ENCODE data around the gene KCTD17. TPM values are rescaled to one million over a fixed set of nuclear protein-coding genes. Genes with fewer than 3 reads are reported as not detected.

KCTD17 gene
- total and polyA plus RNA-seq, 2 of the 4 experiments (the other 2 are of a cell fraction): 28.3 to 37.3 TPM

- peaks cover 31% of the 10 kb centered on the region for H3K27me3 ChIP-seq (ENCODE audit: control insufficient read depth, insufficient read depth, low read length)
- H3K14ac ChIP-seq (replicated peaks; ENCODE audit: low read depth, low read length): no peak overlapping the region
- no peak overlapping the region for H3K4me2 ChIP-seq (ENCODE audit: low read depth, low read length)
- H4K5ac ChIP-seq (ENCODE audit: low read depth, low read length): no peak overlapping the region
- no peak overlapping the region for H3K56ac ChIP-seq (ENCODE audit: extremely low read depth, insufficient read depth, low read length)
- BruUV-seq (replicated peaks): no TSS peak
- ATAC-seq (ENCODE audit: low read depth) (no peak), DNase-seq (no peak)
- no peak overlapping the region for H2AFZ ChIP-seq (replicated peaks; ENCODE audit: low read length, poor library complexity)
- dilution Hi-C loops (cut with HindIII; ENCODE audit: low sequenced_read_pairs, unreplicated experiment): no loop called here
- no peak overlapping the region for H3K9ac ChIP-seq (ENCODE audit: low read depth, low read length)
- H3K79me1 ChIP-seq (ENCODE audit: low read depth in 1 of 2, low read length in 2 of 2): no peaks in the 10 kb centered on the region; a peak in 1 of 4 replicates
- no peaks in the 10 kb centered on the region; the same call in 1 of the 2 replicates for H3K36me3 ChIP-seq (ENCODE audit: control insufficient read depth, insufficient read depth, low read length)
- in situ Hi-C loops (cut with MboI; ENCODE audit: low sequenced_read_pairs): no loop called here
- H2BK20ac ChIP-seq (ENCODE audit: low read depth, low read length): no peak overlapping the region
- no peaks in the 10 kb centered on the region for H3K4me1 ChIP-seq (ENCODE audit: control insufficient read depth, insufficient read depth, low read length)
- CTCF ChIA-PET: no interaction called here
- H3K4me3 ChIP-seq (ENCODE audit: insufficient read depth, low read depth, low read length): no peak overlapping the region
- H2BK5ac ChIP-seq (ENCODE audit: low read depth, low read length, poor library complexity, severe bottlenecking): no peak overlapping the region
- TF ChIP-seq NFE2L2 (IDR thresholded peaks at IDR 0.05; ENCODE audit: low read depth, low read length): no peak
- TF ChIP-seq MAZ (IDR thresholded peaks at IDR 0.05; ENCODE audit: borderline replicate concordance, low read depth, low read length): no peak
- TF ChIP-seq, protein P1, sequence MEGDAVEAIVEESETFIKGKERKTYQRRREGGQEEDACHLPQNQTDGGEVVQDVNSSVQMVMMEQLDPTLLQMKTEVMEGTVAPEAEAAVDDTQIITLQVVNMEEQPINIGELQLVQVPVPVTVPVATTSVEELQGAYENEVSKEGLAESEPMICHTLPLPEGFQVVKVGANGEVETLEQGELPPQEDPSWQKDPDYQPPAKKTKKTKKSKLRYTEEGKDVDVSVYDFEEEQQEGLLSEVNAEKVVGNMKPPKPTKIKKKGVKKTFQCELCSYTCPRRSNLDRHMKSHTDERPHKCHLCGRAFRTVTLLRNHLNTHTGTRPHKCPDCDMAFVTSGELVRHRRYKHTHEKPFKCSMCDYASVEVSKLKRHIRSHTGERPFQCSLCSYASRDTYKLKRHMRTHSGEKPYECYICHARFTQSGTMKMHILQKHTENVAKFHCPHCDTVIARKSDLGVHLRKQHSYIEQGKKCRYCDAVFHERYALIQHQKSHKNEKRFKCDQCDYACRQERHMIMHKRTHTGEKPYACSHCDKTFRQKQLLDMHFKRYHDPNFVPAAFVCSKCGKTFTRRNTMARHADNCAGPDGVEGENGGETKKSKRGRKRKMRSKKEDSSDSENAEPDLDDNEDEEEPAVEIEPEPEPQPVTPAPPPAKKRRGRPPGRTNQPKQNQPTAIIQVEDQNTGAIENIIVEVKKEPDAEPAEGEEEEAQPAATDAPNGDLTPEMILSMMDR (conservative IDR thresholded peaks at IDR 0.05; ENCODE audit: low read depth, low read length): no peak
- no peak for TF ChIP-seq USF2 (IDR thresholded peaks at IDR 0.05; ENCODE audit: low read depth, low read length)
- no peak for TF ChIP-seq POLR2A (IDR thresholded peaks at IDR 0.05; ENCODE audit: low read depth, low read length)
- no peak for TF ChIP-seq RFX5 (IDR thresholded peaks at IDR 0.05; ENCODE audit: low read depth, low read length)
- no peak for TF ChIP-seq BHLHE40 (IDR thresholded peaks at IDR 0.05; ENCODE audit: low read depth, low read length)
- TF ChIP-seq SMC3 (IDR thresholded peaks at IDR 0.05; ENCODE audit: low read depth, low read length): no peak
- no peak for TF ChIP-seq CEBPB (IDR thresholded peaks at IDR 0.05; ENCODE audit: low read depth, low read length)
- no peak for TF ChIP-seq RCOR1 (IDR thresholded peaks at IDR 0.05; ENCODE audit: insufficient replicate concordance, low read length)
- no peak for TF ChIP-seq ELK1 (IDR thresholded peaks at IDR 0.05; ENCODE audit: borderline replicate concordance, low read depth, low read length)
- TF ChIP-seq FOS (IDR thresholded peaks at IDR 0.05; ENCODE audit: low read depth, low read length): no peak
- no peak for TF ChIP-seq MXI1 (IDR thresholded peaks at IDR 0.05; ENCODE audit: borderline replicate concordance, low read depth, low read length)
- H4K8ac ChIP-seq (ENCODE audit: low read depth in 2 of 2, low read length in 2 of 2): no peak overlapping the region
- no peak overlapping the region for H2AK5ac ChIP-seq (ENCODE audit: low read depth, low read length)
- no peak overlapping the region for H2BK15ac ChIP-seq (ENCODE audit: low read depth, low read length)
- H4K91ac ChIP-seq (ENCODE audit: insufficient read depth, low read depth, low read length): no peak overlapping the region
- H3K9me3 ChIP-seq (ENCODE audit: control insufficient read depth, insufficient read depth, low read length): peaks cover 5% of the 10 kb centered on the region
- intact Hi-C loops (cut with micrococcal nuclease): no loop called here
- POLR2A ChIA-PET (ENCODE audit: unreplicated experiment): no interaction called here
- H3K23ac ChIP-seq (ENCODE audit: low read depth, low read length): no peak overlapping the region
- no peak overlapping the region for H3K4ac ChIP-seq (ENCODE audit: low read depth, low read length)
- no peak overlapping the region for H2AK9ac ChIP-seq (replicated peaks; ENCODE audit: low read depth, low read length, poor library complexity)
- H3K27ac ChIP-seq (ENCODE audit: insufficient read depth, low read length): no peak overlapping the region
- no peak overlapping the region for H3K18ac ChIP-seq (ENCODE audit: low read depth, low read length)
- WGBS, 2 experiments (ENCODE audit: extremely low coverage in 2 of 2, insufficient read length in 1 of 2): 100% methylated on average over 2 of the region's 2 CpGs; no CpG with 5 or more reads in 1 of the 2 experiments
- no peaks in the 10 kb centered on the region; the same call in 1 of the 2 replicates for H3K9me1 ChIP-seq (ENCODE audit: insufficient read depth, low read length)
- H2BK120ac ChIP-seq (ENCODE audit: low read depth, low read length): no peak overlapping the region
- peaks cover 11% of the 10 kb centered on the region for H4K20me1 ChIP-seq (ENCODE audit: insufficient read depth, low read length)
These were observed 42.1 kb upstream of the KCTD17 start for GRCh38 chr22:37009490-37009889.

Measured in IMR-90 (cell line).